C4-2B (cell line): ENCODE measurements around the gene ZNF521.

ENCODE experiments used
- CTCF ChIP-seq: fragments of 450-650 bp; conservative IDR thresholded peaks from 2 replicates; pipeline ENCODE4 v1.5.1; 2017; ENCODE audit warnings: mild to moderate bottlenecking
- ZFX ChIP-seq: fragments of 450-650 bp; IDR thresholded peaks from 2 replicates; pipeline ENCODE4 v1.6.1; 2017

GRCh38 chr18:25274926-25275325, 77.0 kb downstream of the ZNF521 start:
- no peak for TF ChIP-seq CTCF
- no peak for TF ChIP-seq ZFX
